NB4 (cell line): ENCODE results near the gene TMEM150A.

Source experiments
- CTCF ChIP-seq: IDR thresholded peaks from one replicate; pipeline ENCODE4 v1.5.1; 2012; ENCODE audit warnings: low read depth, low read length
- POLR2A ChIP-seq: IDR thresholded peaks from 2 replicates; pipeline ENCODE4 v1.6.1; 2011; ENCODE audit warnings: mild to moderate bottlenecking; ENCODE audit not compliant: insufficient read length; ENCODE audit errors: extremely low read depth

DNA sequence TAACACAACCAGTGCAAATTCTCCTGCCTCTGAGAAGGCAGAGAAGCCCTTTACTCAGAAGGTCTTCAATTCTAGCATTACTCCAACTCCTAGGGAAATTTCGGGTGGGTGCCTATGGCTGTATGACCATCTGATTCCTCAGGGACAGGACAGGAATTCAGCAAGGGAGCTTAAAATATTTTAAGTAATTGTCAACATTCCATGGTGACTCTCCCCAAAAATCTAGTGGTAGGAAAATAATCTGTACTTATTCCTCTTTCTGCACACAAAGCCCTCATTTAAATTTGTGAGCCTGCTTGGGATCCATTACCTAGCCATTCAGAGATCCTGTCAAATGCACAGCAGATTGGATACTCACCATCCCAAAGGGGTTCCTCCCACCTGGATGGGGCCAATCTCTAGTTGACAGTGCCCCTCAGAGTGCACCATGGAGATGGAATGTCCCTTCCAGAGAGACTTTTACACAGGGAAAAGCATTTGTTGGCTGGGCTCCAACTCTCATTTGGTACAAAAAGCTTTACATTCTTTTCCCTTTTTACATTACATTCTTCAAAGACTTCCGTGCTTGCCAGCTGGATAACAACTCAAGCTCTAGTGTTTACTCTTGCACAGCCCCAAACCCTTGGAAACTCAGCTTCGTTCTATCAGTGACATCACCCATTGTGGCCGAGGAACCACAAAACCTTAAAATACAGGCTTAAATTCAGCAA is 3.1 kb upstream of the TMEM150A start:
- TF ChIP-seq CTCF (no peak), POLR2A (no peak)
